Skeletal muscle tissue (tissue), 4 donors: ENCODE results near the gene NKTR. TPM values are rescaled to one million over a fixed set of nuclear protein-coding genes. Genes with fewer than 3 reads are reported as not detected.

ENCODE experiments used
- H3K27ac ChIP-seq: one replicate; pipeline ENCODE4 v1.7.0; 2013; ENCODE audit warnings: mild to moderate bottlenecking, low read depth, low read length, inconsistent platforms
- H3K27me3 ChIP-seq, 3 donors: one replicate each; pipeline ENCODE4 v1.7.0; 2013; ENCODE audit warnings: low read length in 3 of 3; ENCODE audit not compliant: control insufficient read depth in 3 of 3, insufficient read depth in 3 of 3
- H3K36me3 ChIP-seq, 3 donors: one replicate each; pipeline ENCODE4 v1.7.0; 2013; ENCODE audit warnings: low read length in 3 of 3; ENCODE audit not compliant: control insufficient read depth in 3 of 3, insufficient read depth in 3 of 3
- H3K4me1 ChIP-seq, 3 donors: one replicate each; pipeline ENCODE4 v1.7.0; 2013; ENCODE audit warnings: low read length in 3 of 3, mild to moderate bottlenecking in 3 of 3; ENCODE audit not compliant: control insufficient read depth in 3 of 3, insufficient read depth in 3 of 3
- H3K4me3 ChIP-seq, 3 donors: one replicate each; pipeline ENCODE4 v1.7.0; 2013; ENCODE audit warnings: low read length in 3 of 3
- H3K9ac ChIP-seq, 3 donors: one replicate each; pipeline ENCODE4 v1.7.0; 2013; ENCODE audit warnings: low read length in 3 of 3, mild to moderate bottlenecking in 3 of 3, moderate library complexity in 2 of 3, low read depth in 1 of 3
- H3K9me3 ChIP-seq, 3 donors: one replicate each; pipeline ENCODE4 v1.7.0; 2013; ENCODE audit warnings: low read length in 3 of 3; ENCODE audit not compliant: control insufficient read depth in 3 of 3
- total RNA-seq: library from RNA; depleted of rRNA; stranded (reverse); fragments of >200 nt; gene quantifications from one replicate; pipeline ENCODE4 v1.2.3, GENCODE V29; 2014
- donor health status: Osteomylitis.

Gene NKTR
- total RNA-seq, 1 donor from 2014 or later = 119 TPM

DNA sequence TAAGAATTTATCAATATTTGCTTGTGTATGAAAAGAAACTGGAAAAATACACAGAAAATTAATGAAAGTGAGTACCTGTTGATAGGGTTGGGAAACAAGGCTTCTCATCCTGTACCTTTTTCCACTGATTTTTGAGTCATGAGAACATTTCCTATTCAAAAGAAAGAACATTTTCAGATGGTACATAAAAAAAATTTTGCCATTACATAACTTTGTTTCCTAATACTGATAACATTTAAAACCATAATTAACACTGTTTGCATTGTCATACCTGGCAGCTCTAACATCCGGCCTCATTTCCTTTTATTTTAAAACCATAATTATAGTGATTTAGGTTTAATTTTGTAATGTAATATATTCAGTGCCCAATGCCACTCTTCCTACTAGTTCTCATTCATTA is 11.7 kb downstream of the NKTR start:
- Histone ChIP-seq H3K27ac (peak overlapping the region; percentile 50), H3K4me3 (no peak overlapping the region), H3K27me3 (no peaks in the 10 kb centered on the region), H3K36me3 (peaks cover 0 to 2% (median 0%) of the 10 kb centered on the region in 3 donors), H3K9ac (peak overlapping the region in 1 of 3 donors; percentile 2), H3K4me1 (peaks cover 19 to 30% (median 25%) of the 10 kb centered on the region in 3 donors), H3K9me3 (no peaks in the 10 kb centered on the region)

- Histone ChIP-seq H3K36me3 (peaks cover 0 to 2% (median 0%) of the 10 kb centered on the region in 3 donors), H3K9me3 (no peaks in the 10 kb centered on the region), H3K4me3 (no peak overlapping the region), H3K9ac (no peak overlapping the region), H3K27me3 (no peaks in the 10 kb centered on the region), H3K27ac (peak overlapping the region; percentile 50), H3K4me1 (peaks cover 19 to 30% (median 25%) of the 10 kb centered on the region in 3 donors)
Measured at GRCh38 chr3:42612928-42613327, 12.4 kb downstream of the NKTR start.

GRCh38 chr3:42613462-42613861 is 13.0 kb downstream of the NKTR start:
- no peaks in the 10 kb centered on the region for H3K9me3 ChIP-seq
- H3K4me1 ChIP-seq = peaks cover 16 to 27% (median 21%) of the 10 kb centered on the region in 3 donors
- no peak overlapping the region for H3K9ac ChIP-seq
- no peaks in the 10 kb centered on the region for H3K27me3 ChIP-seq
- no peak overlapping the region for H3K4me3 ChIP-seq
- H3K36me3 ChIP-seq = peaks cover 0 to 2% (median 0%) of the 10 kb centered on the region in 3 donors
- H3K27ac ChIP-seq = peak overlapping the region; percentile 50

- Histone ChIP-seq H3K4me3 (no peak overlapping the region), H3K9ac (no peak overlapping the region), H3K27ac (no peak overlapping the region), H3K27me3 (no peaks in the 10 kb centered on the region), H3K36me3 (peaks cover 30 to 52% (median 51%) of the 10 kb centered on the region in 3 donors), H3K4me1 (no peaks in the 10 kb centered on the region), H3K9me3 (no peaks in the 10 kb centered on the region)
Measured at GRCh38 chr3:42631620-42632019, 31.1 kb downstream of the NKTR start.

DNA sequence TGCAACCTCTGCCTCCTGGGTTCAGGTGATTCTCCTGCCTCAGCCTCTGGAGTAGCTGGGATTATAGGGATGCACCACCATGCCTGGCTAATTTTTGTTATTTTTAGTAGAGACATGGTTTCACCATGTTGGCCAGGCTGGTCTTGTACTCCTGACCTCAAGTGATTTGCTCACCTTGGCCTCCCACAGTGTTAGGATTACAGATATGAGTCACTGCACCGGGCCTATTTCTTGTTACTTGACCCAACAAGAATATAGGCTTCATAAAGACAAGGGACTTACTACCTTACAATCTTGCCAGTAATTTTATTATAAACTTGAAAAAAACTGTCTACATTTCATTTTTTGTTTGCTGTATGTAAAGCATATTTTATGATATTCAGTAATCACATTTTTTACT is 31.7 kb downstream of the NKTR start:
- H3K4me1 ChIP-seq = no peaks in the 10 kb centered on the region
- H3K27me3 ChIP-seq = no peaks in the 10 kb centered on the region
- H3K4me3 ChIP-seq = no peak overlapping the region
- H3K27ac ChIP-seq = no peak overlapping the region
- H3K9me3 ChIP-seq = no peaks in the 10 kb centered on the region
- H3K36me3 ChIP-seq = peaks cover 36 to 57% (median 56%) of the 10 kb centered on the region in 3 donors
- no peak overlapping the region for H3K9ac ChIP-seq

DNA sequence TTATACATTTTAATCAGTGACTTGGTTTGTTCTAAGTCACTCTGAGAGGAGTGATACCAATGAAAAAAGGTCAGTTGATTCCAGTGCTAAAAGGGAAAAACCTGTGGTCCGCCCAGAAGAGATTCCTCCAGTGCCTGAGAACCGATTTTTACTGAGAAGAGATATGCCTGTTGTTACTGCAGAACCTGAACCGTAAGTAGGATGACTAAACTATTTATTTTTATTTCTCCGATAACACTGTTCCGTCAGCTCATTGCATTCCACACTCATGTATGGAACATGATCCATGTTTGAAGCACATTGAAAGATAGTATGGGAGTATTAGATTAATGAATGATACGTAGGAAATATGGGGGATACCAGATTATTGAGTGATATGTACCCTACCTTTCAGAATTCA is 33.1 kb downstream of the NKTR start:
- Histone ChIP-seq H3K9me3 (no peaks in the 10 kb centered on the region), H3K36me3 (peaks cover 45 to 71% (median 67%) of the 10 kb centered on the region in 3 donors), H3K27ac (no peak overlapping the region), H3K4me1 (peaks cover 0 to 2% (median 0%) of the 10 kb centered on the region in 3 donors), H3K9ac (no peak overlapping the region), H3K27me3 (no peaks in the 10 kb centered on the region), H3K4me3 (no peak overlapping the region)

DNA sequence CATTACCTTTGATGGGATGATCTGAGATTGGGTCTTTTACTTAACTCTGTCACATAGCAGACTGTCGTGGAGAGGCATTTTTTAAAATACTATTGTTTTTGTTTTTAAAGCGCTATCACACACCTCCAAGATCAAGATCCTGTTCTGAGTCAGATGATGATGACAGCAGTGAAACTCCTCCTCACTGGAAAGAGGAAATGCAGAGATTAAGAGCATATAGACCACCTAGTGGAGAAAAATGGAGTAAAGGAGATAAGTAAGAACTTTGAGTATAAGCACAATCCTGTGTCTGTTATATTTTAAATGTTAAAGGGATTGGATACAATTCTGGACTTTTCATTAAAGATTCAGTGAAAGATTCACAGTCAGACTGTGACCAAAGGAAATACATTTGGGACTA is 34.6 kb downstream of the NKTR start:
- H3K4me3 ChIP-seq = no peak overlapping the region
- no peak overlapping the region for H3K9ac ChIP-seq
- H3K9me3 ChIP-seq = no peaks in the 10 kb centered on the region
- no peaks in the 10 kb centered on the region for H3K27me3 ChIP-seq
- H3K4me1 ChIP-seq = peaks cover 0 to 2% (median 0%) of the 10 kb centered on the region in 3 donors
- H3K27ac ChIP-seq = no peak overlapping the region
- H3K36me3 ChIP-seq = peaks cover 52 to 82% (median 78%) of the 10 kb centered on the region in 3 donors

DNA sequence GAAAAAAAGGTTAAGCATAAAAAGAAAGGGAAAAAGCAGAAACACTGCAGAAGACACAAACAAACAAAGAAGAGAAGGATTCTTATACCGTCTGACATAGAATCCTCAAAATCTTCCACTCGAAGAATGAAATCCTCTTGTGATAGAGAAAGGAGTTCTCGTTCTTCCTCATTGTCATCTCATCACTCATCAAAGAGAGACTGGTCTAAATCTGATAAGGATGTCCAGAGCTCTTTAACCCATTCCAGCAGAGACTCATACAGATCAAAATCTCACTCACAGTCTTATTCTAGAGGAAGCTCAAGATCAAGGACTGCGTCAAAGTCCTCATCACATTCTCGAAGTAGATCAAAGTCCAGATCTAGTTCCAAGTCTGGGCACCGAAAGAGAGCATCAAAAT is 36.5 kb downstream of the NKTR start:
- peaks cover 0 to 2% (median 0%) of the 10 kb centered on the region in 3 donors for H3K4me1 ChIP-seq
- no peaks in the 10 kb centered on the region for H3K27me3 ChIP-seq
- peaks cover 51 to 73% (median 73%) of the 10 kb centered on the region in 3 donors for H3K36me3 ChIP-seq
- no peaks in the 10 kb centered on the region for H3K9me3 ChIP-seq
- no peak overlapping the region for H3K27ac ChIP-seq
- no peak overlapping the region for H3K9ac ChIP-seq
- no peak overlapping the region for H3K4me3 ChIP-seq

DNA sequence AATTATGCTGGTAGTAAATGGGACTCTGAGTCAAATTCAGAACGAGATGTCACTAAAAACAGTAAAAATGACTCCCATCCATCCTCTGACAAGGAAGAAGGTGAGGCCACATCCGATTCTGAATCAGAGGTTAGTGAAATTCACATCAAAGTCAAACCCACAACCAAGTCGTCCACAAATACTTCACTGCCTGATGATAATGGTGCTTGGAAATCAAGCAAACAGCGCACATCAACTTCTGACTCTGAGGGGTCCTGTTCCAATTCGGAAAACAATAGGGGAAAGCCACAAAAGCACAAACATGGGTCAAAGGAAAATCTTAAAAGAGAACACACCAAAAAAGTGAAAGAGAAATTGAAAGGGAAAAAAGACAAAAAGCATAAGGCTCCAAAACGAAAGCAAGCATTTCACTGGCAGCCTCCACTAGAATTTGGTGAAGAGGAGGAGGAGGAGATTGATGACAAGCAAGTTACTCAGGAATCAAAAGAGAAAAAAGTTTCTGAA is 37.9 kb downstream of the NKTR start:
- H3K4me1 ChIP-seq = peaks cover 0 to 2% (median 0%) of the 10 kb centered on the region in 3 donors
- no peaks in the 10 kb centered on the region for H3K27me3 ChIP-seq
- H3K4me3 ChIP-seq = no peak overlapping the region
- no peaks in the 10 kb centered on the region for H3K9me3 ChIP-seq
- no peak overlapping the region for H3K9ac ChIP-seq
- H3K36me3 ChIP-seq = peaks cover 57 to 78% (median 75%) of the 10 kb centered on the region in 3 donors
- no peak overlapping the region for H3K27ac ChIP-seq

- Histone ChIP-seq H3K9ac (no peak overlapping the region), H3K36me3 (peaks cover 58 to 79% (median 75%) of the 10 kb centered on the region in 3 donors), H3K4me1 (peaks cover 0 to 2% (median 0%) of the 10 kb centered on the region in 3 donors), H3K9me3 (no peaks in the 10 kb centered on the region), H3K4me3 (no peak overlapping the region), H3K27me3 (no peaks in the 10 kb centered on the region), H3K27ac (no peak overlapping the region)
Measured at GRCh38 chr3:42639192-42639591, 38.7 kb downstream of the NKTR start.
